ENCODE data around the gene ACADVL. TPM values are rescaled to one million over a fixed set of nuclear protein-coding genes. Genes with fewer than 3 reads are reported as not detected.
"Not testable (repeated sequence)": the region's sequence is repeated elsewhere in the genome, so short reads cannot be mapped to it uniquely, and the experiment has no call there.

ACADVL gene
- total RNA-seq, 2 donors from 2014 or later, result 651 to 710 TPM

GRCh38 chr17:7239091-7240027 lies 19.6 kb downstream of the ACADVL start, which contains the start of gene PHF23:
TSS of gene PHF23 (minus strand) at chr17:7239457. CDS start at chr17:7239279, 178 bp downstream.
- H3K27me3 Mint-ChIP-seq, result no peaks in the 10 kb centered on the region
- peak; percentile 79 to 86 for ATAC-seq
- peaks cover 53 to 64% of the 10 kb centered on the region in 2 donors for H3K4me1 Mint-ChIP-seq (ENCODE audit: low read depth in 2 of 2)
- no peaks in the 10 kb centered on the region for H3K9me3 Mint-ChIP-seq
- peak; percentile 99 for DNase-seq (ENCODE audit: low spot score)
- H3K36me3 Mint-ChIP-seq, result peaks cover 18% of the 10 kb centered on the region
- H3K4me3 Mint-ChIP-seq, result peak within 1 kb of the TSS; percentile 88
- peak within 1 kb of the TSS; percentile 87 to 95 for H3K27ac Mint-ChIP-seq

GRCh38 chr17:7240375-7240774 lies 20.6 kb downstream of the ACADVL start:
- Mint-ChIP-seq H3K27ac (peak overlapping the region; percentile 87 to 95), H3K27me3 (no peaks in the 10 kb centered on the region), H3K4me1 (ENCODE audit: low read depth in 2 of 2) (peaks cover 46 to 54% of the 10 kb centered on the region in 2 donors), H3K9me3 (no peaks in the 10 kb centered on the region), H3K4me3 (peak overlapping the region; percentile 88), H3K36me3 (peaks cover 12% of the 10 kb centered on the region)
- DNase-seq (ENCODE audit: low spot score), result no peak
- no peak for ATAC-seq

GRCh38 chr17:7241090-7241733 lies 21.5 kb downstream of the ACADVL start:
- ATAC-seq (no peak), DNase-seq (ENCODE audit: low spot score) (no peak)
- Mint-ChIP-seq H3K27ac (peak overlapping the region; percentile 87 to 95), H3K9me3 (no peaks in the 10 kb centered on the region), H3K4me1 (ENCODE audit: low read depth in 2 of 2) (peaks cover 40 to 47% of the 10 kb centered on the region in 2 donors), H3K36me3 (peaks cover 15% of the 10 kb centered on the region), H3K4me3 (peak overlapping the region; percentile 88), H3K27me3 (no peaks in the 10 kb centered on the region)

- H3K36me3 Mint-ChIP-seq, result peaks cover 21% of the 10 kb centered on the region
- H3K9me3 Mint-ChIP-seq, result no peaks in the 10 kb centered on the region
- DNase-seq (ENCODE audit: low spot score), result peak; percentile 92
- ATAC-seq, result peak; percentile 72 to 77
- no peaks in the 10 kb centered on the region for H3K27me3 Mint-ChIP-seq
- peak within 1 kb of the TSS; percentile 87 to 95 for H3K27ac Mint-ChIP-seq
- peaks cover 41 to 48% of the 10 kb centered on the region in 2 donors for H3K4me1 Mint-ChIP-seq (ENCODE audit: low read depth in 2 of 2)
- peak within 1 kb of the TSS; percentile 88 for H3K4me3 Mint-ChIP-seq
Observed at GRCh38 chr17:7241783-7242716, 22.3 kb downstream of the ACADVL start, which contains the start of gene GABARAP. TSS of gene GABARAP (minus strand) at chr17:7242449. CDS start at chr17:7242330, 119 bp downstream.

- H3K4me1 Mint-ChIP-seq (ENCODE audit: low read depth in 2 of 2), result peaks cover 36 to 45% of the 10 kb centered on the region in 2 donors
- no peaks in the 10 kb centered on the region for H3K9me3 Mint-ChIP-seq
- H3K4me3 Mint-ChIP-seq, result peak overlapping the region; percentile 88
- H3K27ac Mint-ChIP-seq, result peak overlapping the region; percentile 87 to 95
- DNase-seq (ENCODE audit: low spot score) (peak; percentile 95), ATAC-seq (peak; percentile 70 to 78)
- peaks cover 21% of the 10 kb centered on the region for H3K36me3 Mint-ChIP-seq
- H3K27me3 Mint-ChIP-seq, result no peaks in the 10 kb centered on the region
Observed at GRCh38 chr17:7242717-7243452, 23.1 kb downstream of the ACADVL start.

GRCh38 chr17:7243453-7243729 lies 23.7 kb downstream of the ACADVL start:
- Mint-ChIP-seq H3K9me3 (no peaks in the 10 kb centered on the region), H3K4me3 (peak overlapping the region; percentile 88), H3K4me1 (ENCODE audit: low read depth in 2 of 2) (peaks cover 37 to 45% of the 10 kb centered on the region in 2 donors), H3K27ac (peak overlapping the region; percentile 87 to 95), H3K27me3 (no peaks in the 10 kb centered on the region), H3K36me3 (peaks cover 21% of the 10 kb centered on the region)
- ATAC-seq, result no peak
- DNase-seq (ENCODE audit: low spot score), result no peak

GRCh38 chr17:7243838-7244237 lies 24.1 kb downstream of the ACADVL start:
- H3K9me3 Mint-ChIP-seq; ATAC-seq; H3K27me3 Mint-ChIP-seq; DNase-seq (ENCODE audit: low spot score): not testable (repeated sequence)
- peaks cover 21% of the 10 kb centered on the region for H3K36me3 Mint-ChIP-seq
- peak overlapping the region; percentile 87 to 95 for H3K27ac Mint-ChIP-seq
- peak overlapping the region; percentile 88 for H3K4me3 Mint-ChIP-seq
- H3K4me1 Mint-ChIP-seq (ENCODE audit: low read depth in 2 of 2), result peaks cover 39 to 48% of the 10 kb centered on the region in 2 donors

- no peak overlapping the region for H3K4me3 Mint-ChIP-seq
- H3K27me3 Mint-ChIP-seq, result no peaks in the 10 kb centered on the region
- peak overlapping the region in 1 of 2 donors; percentile 69 for H3K27ac Mint-ChIP-seq
- peaks cover 42 to 47% of the 10 kb centered on the region in 2 donors for H3K4me1 Mint-ChIP-seq (ENCODE audit: low read depth in 2 of 2)
- H3K9me3 Mint-ChIP-seq, result no peaks in the 10 kb centered on the region
- peaks cover 9% of the 10 kb centered on the region for H3K36me3 Mint-ChIP-seq
- ATAC-seq, result no peak
- no peak for DNase-seq (ENCODE audit: low spot score)
Observed at GRCh38 chr17:7246779-7247178, 27.0 kb downstream of the ACADVL start.

GRCh38 chr17:7248796-7249195 lies 29.1 kb downstream of the ACADVL start:
- Mint-ChIP-seq H3K4me3 (peak overlapping the region; percentile 94), H3K27ac (peak overlapping the region; percentile 85 to 95), H3K9me3 (no peaks in the 10 kb centered on the region), H3K36me3 (peaks cover 16% of the 10 kb centered on the region), H3K27me3 (no peaks in the 10 kb centered on the region), H3K4me1 (ENCODE audit: low read depth in 2 of 2) (peaks cover 44 to 45% of the 10 kb centered on the region in 2 donors)
- DNase-seq (ENCODE audit: low spot score) (no peak), ATAC-seq (no peak)

GRCh38 chr17:7249214-7249613 lies 29.5 kb downstream of the ACADVL start:
- H3K4me3 Mint-ChIP-seq, result peak overlapping the region; percentile 94
- H3K27me3 Mint-ChIP-seq, result no peaks in the 10 kb centered on the region
- H3K36me3 Mint-ChIP-seq, result peaks cover 16% of the 10 kb centered on the region
- H3K9me3 Mint-ChIP-seq, result no peaks in the 10 kb centered on the region
- peaks cover 48% of the 10 kb centered on the region in 2 donors for H3K4me1 Mint-ChIP-seq (ENCODE audit: low read depth in 2 of 2)
- ATAC-seq (no peak), DNase-seq (ENCODE audit: low spot score) (no peak)
- H3K27ac Mint-ChIP-seq, result peak overlapping the region; percentile 85 to 95

GRCh38 chr17:7249830-7250229 lies 30.1 kb downstream of the ACADVL start:
- H3K27ac Mint-ChIP-seq, result peak overlapping the region; percentile 85 to 95
- H3K36me3 Mint-ChIP-seq, result peaks cover 20% of the 10 kb centered on the region
- ATAC-seq, result no peak
- H3K4me1 Mint-ChIP-seq (ENCODE audit: low read depth in 2 of 2), result peaks cover 48 to 52% of the 10 kb centered on the region in 2 donors
- no peaks in the 10 kb centered on the region for H3K9me3 Mint-ChIP-seq
- H3K27me3 Mint-ChIP-seq, result no peaks in the 10 kb centered on the region
- DNase-seq (ENCODE audit: low spot score), result no peak
- peak overlapping the region; percentile 94 for H3K4me3 Mint-ChIP-seq

- ATAC-seq, result peak; percentile 1 to 2
- H3K4me1 Mint-ChIP-seq (ENCODE audit: low read depth in 2 of 2), result peaks cover 48 to 53% of the 10 kb centered on the region in 2 donors
- peak overlapping the region; percentile 85 to 95 for H3K27ac Mint-ChIP-seq
- H3K9me3 Mint-ChIP-seq, result no peaks in the 10 kb centered on the region
- H3K27me3 Mint-ChIP-seq, result no peaks in the 10 kb centered on the region
- peak overlapping the region; percentile 94 for H3K4me3 Mint-ChIP-seq
- no peak for DNase-seq (ENCODE audit: low spot score)
- peaks cover 22% of the 10 kb centered on the region for H3K36me3 Mint-ChIP-seq
Observed at GRCh38 chr17:7250695-7251627, 31.2 kb downstream of the ACADVL start.
